Gastroesophageal sphincter (tissue), 4 donors: ENCODE results near the gene CPSF6. TPM values are rescaled to one million over a fixed set of nuclear protein-coding genes. Genes with fewer than 3 reads are reported as not detected.

ENCODE experiments used
- ATAC-seq: fragments of 150-250 bp; one replicate; pipeline ENCODE4 v1.9.1; 2016; ENCODE audit warnings: mild to moderate bottlenecking, moderate library complexity
- H3K27ac ChIP-seq, 4 donors: fragments of 200-600 bp; sonication (generic) in 3 of 4; 1 replicate in 3 of 4; 2 replicates in 1 of 4; pipeline ENCODE4 v1.5.1; 2016 to 2019
- H3K27me3 ChIP-seq: fragments of 200-600 bp; sonication (generic); one replicate; pipeline ENCODE4 v1.5.1; 2019
- H3K36me3 ChIP-seq, 2 donors: fragments of 200-600 bp; sonication (generic); one replicate each; pipeline ENCODE4 v1.5.1; 2019; ENCODE audit warnings: control low read depth in 1 of 2
- H3K4me1 ChIP-seq, 3 donors: fragments of 200-600 bp; sonication (generic); 1 replicate in 2 of 3; 2 replicates in 1 of 3; pipeline ENCODE4 v1.5.1; 2016 to 2019; ENCODE audit warnings: control low read depth in 2 of 3
- H3K4me3 ChIP-seq, 2 donors: fragments of 200-600 bp; sonication (generic); one replicate each; pipeline ENCODE4 v1.5.1; 2019; ENCODE audit warnings: mild to moderate bottlenecking in 1 of 2, moderate library complexity in 1 of 2
- H3K9me3 ChIP-seq, 3 donors: fragments of 200-600 bp; sonication (generic); one replicate each; pipeline ENCODE4 v1.5.1; 2017 to 2019; ENCODE audit warnings: control low read depth in 2 of 3
- CTCF ChIP-seq, 4 experiments: fragments of 200-600 bp in 2 of 4; fragments of 450-650 bp in 2 of 4; sonication (generic) in 1 of 4; IDR thresholded peaks; one replicate each; pipeline ENCODE4 v1.5.1; 2017 to 2019; ENCODE audit warnings: antibody characterized with exemption in 4 of 4, mild to moderate bottlenecking in 2 of 4, moderate library complexity in 2 of 4
- EP300 ChIP-seq: sonication (generic); formaldehyde crosslinking; IDR thresholded peaks from one replicate; pipeline ENCODE4 v1.6.1; 2017; ENCODE audit warnings: antibody characterized with exemption, mild to moderate bottlenecking
- POLR2A ChIP-seq, 2 donors: fragments of 450-650 bp; IDR thresholded peaks; one replicate each; pipeline ENCODE4 v1.6.1; 2017; ENCODE audit warnings: antibody characterized with exemption in 2 of 2, mild to moderate bottlenecking in 2 of 2, moderate library complexity in 1 of 2
- POLR2AphosphoS5 ChIP-seq: sonication (generic); formaldehyde crosslinking; IDR thresholded peaks from one replicate; pipeline ENCODE4 v1.6.1; 2017; ENCODE audit warnings: antibody characterized with exemption
- WGBS, 2 donors: methylation state at CpG; one replicate each; pipeline ENCODE4 v1.1.5; 2018; ENCODE audit warnings: low coverage in 1 of 2; 5-methylcytosine and 5-hydroxymethylcytosine counted together
- total RNA-seq, 4 donors: library from RNA; depleted of rRNA; stranded (reverse); fragments of >200 nt; gene quantifications; one replicate each; pipeline ENCODE4 v1.1.0, GENCODE V29; 2016

Gene CPSF6
- total RNA-seq, 4 donors from 2014 or later, result 25.8 to 41.1 (median 29.9) TPM

DNA sequence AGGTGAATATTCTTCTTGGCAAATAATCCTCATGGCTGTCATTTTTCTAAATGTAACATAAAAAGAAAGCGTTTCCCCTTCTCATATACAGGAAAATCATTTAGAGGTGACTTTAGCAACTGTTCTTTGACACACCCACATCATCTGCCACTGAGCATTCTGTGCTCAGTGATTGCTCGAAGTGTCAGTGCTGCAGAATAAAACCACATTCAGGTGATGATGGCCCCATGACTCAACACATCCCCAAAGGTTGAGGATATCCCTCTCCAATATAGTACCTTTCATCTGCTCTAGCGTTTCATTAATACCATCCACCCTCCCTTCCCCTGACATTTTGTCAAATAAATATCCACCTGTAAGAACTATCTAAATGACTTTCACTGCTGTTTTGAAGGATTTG is 28.7 kb upstream of the CPSF6 start:
- Histone ChIP-seq H3K27me3 (no peaks in the 10 kb centered on the region), H3K36me3 (no peaks in the 10 kb centered on the region), H3K4me3 (no peak overlapping the region), H3K27ac (no peak overlapping the region), H3K4me1 (no peaks in the 10 kb centered on the region), H3K9me3 (no peaks in the 10 kb centered on the region)
- TF ChIP-seq POLR2A (IDR thresholded peaks at IDR 0.05) (no peak), CTCF (IDR thresholded peaks at IDR 0.05) (no peak), EP300 (no peak), POLR2AphosphoS5 (no peak)
- ATAC-seq, result no peak
- WGBS, 2 donors, result 74 to 88% methylated on average over 3 of the region's 3 CpGs

GRCh38 chr12:69211160-69211559 is 28.2 kb upstream of the CPSF6 start:
- WGBS, 2 donors, result 65 to 87% methylated on average over 3 of the region's 3 CpGs
- H3K9me3 ChIP-seq, result no peaks in the 10 kb centered on the region
- no peaks in the 10 kb centered on the region for H3K27me3 ChIP-seq
- no peak overlapping the region for H3K4me3 ChIP-seq
- no peak for ATAC-seq
- H3K4me1 ChIP-seq, result no peaks in the 10 kb centered on the region
- H3K27ac ChIP-seq, result no peak overlapping the region
- no peaks in the 10 kb centered on the region for H3K36me3 ChIP-seq
- TF ChIP-seq POLR2A (IDR thresholded peaks at IDR 0.05) (no peak), CTCF (IDR thresholded peaks at IDR 0.05) (no peak), EP300 (no peak), POLR2AphosphoS5 (no peak)

- Histone ChIP-seq H3K4me3 (no peak overlapping the region), H3K27me3 (no peaks in the 10 kb centered on the region), H3K4me1 (no peaks in the 10 kb centered on the region), H3K27ac (no peak overlapping the region), H3K9me3 (no peaks in the 10 kb centered on the region), H3K36me3 (no peaks in the 10 kb centered on the region)
- WGBS, 2 donors, result 65 to 67% methylated on average over 1 of the region's 1 CpG
- ATAC-seq, result no peak
- TF ChIP-seq EP300 (no peak), CTCF (IDR thresholded peaks at IDR 0.05) (no peak), POLR2A (IDR thresholded peaks at IDR 0.05) (no peak), POLR2AphosphoS5 (no peak)
Measured at GRCh38 chr12:69214169-69214568, 25.2 kb upstream of the CPSF6 start.

DNA sequence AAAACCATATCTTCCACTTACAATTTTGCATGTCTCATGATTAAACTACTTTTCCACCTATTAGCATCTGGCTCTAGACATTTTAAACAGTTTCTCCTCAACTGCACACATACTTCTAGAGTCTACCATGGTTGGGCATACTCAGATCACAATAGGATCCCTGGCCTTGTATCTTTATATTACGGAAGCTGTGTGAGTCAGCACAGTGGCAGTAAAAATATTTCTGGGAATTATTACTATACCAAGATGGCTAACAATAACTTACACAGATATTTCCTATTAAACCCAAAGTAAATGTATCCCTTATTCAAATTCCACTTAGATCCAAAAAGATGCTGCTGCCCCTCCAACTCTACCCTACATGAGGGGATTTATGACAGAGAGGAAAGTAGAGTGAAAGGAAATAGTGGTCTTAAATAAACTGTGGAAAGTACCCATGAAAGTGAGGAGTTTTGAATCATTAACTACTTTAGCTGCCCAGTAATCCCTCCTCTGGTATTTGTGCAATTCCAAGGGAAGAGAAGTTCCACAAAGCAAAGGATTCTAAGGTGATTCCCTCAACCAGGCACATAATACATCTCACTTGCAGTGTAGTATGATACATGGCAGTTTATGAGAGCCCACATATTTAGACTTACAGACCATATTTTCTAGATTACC is 14.0 kb upstream of the CPSF6 start:
- Histone ChIP-seq H3K4me1 (no peaks in the 10 kb centered on the region), H3K36me3 (no peaks in the 10 kb centered on the region), H3K4me3 (no peak overlapping the region), H3K9me3 (no peaks in the 10 kb centered on the region), H3K27me3 (no peaks in the 10 kb centered on the region), H3K27ac (no peak overlapping the region)
- no peak for ATAC-seq
- TF ChIP-seq POLR2A (IDR thresholded peaks at IDR 0.05) (no peak), CTCF (IDR thresholded peaks at IDR 0.05) (no peak)
- WGBS, 2 donors, result 86 to 100% methylated on average over 1 of the region's 1 CpG

DNA sequence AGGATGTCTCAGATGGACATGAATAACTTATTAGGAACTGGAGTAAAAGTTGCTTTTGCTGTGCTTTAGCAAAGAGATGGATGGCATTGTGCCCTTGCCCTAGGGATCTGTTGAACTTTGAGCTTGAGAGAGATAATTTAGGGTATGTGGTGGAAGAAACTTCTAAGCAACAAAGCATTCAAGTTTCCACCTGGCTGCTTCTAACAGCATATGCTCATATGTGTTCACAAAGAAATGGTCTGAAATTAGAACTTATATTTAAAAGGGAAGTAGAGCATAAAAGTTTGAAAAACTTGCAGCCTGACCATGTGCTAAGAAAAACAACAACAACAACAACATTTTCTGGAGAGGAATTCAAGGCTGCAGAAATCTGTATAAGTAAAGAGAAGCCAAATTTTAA is 7.9 kb upstream of the CPSF6 start:
- no peak for ATAC-seq
- Histone ChIP-seq H3K27ac (no peak overlapping the region), H3K4me1 (no peaks in the 10 kb centered on the region), H3K9me3 (peaks cover 0 to 16% (median 0%) of the 10 kb centered on the region in 3 donors), H3K4me3 (no peak overlapping the region), H3K36me3 (no peaks in the 10 kb centered on the region), H3K27me3 (no peaks in the 10 kb centered on the region)
- no peak for TF ChIP-seq EP300
- TF ChIP-seq CTCF (IDR thresholded peaks at IDR 0.05), result no peak
- no peak for TF ChIP-seq POLR2A (IDR thresholded peaks at IDR 0.05)
- TF ChIP-seq POLR2AphosphoS5, result no peak
